ENCODE data around the gene PACS2. TPM values are rescaled to one million over a fixed set of nuclear protein-coding genes. Genes with fewer than 3 reads are reported as not detected.

PACS2 gene
- total RNA-seq, 1 experiment from 2014 or later: 57.7 TPM

DNA sequence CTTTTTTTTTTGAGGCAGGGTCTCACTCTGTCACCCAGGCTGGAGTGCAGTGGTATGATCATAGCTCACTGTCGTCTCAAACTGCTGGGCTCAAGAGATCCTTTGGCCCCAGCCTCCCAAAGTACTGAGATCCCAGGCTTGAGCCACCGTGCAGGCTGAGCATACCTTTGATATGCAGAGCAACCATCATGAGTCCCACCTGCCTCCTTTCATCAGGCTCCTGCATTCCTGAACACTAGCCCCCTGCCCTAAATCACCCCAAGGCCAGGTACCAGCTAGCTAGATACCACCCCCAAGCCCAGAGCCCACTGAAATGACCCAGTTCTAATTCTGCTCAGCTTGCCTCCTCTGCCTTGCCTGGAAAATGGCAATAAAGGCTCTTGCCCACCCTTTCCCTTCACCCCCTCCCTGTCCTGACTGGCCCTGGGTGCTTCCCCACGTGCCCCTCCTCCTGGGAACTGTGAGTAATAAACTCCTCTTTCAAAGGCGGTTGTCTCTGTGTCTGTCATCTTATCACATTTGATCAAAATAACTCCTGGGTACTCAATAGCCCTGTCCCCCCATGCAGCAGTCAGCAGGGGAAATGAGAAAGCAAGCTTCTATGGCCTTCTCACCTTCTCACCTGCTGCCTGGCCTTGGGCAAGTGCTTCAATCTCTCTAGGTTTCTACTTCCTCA is 7.4 kb upstream of the PACS2 start:
- BruUV-seq (replicated peaks): no TSS peak
- H3K4me1 Mint-ChIP-seq (ENCODE audit: insufficient read depth, unreplicated experiment): peaks cover 5% of the 10 kb centered on the region

DNA sequence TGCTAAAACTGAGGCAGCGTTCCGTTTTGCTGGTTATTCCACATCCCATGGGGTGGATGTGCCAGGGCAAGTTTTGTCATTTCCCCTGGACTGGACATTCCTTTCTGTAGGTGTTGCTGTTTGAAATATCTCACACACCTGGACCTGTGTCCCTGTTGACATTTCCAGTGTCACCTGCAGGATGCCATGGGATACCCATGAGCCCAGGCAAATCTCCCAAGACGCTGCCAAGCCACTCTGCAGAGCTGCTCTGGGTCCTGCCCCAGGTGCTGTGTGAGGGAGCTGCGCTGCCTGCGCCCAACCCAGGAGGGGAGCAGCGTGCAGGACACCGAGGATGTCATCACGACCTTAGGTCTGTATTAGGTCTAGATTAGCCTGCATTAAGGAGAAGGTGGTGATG is 5.2 kb upstream of the PACS2 start:
- no peaks in the 10 kb centered on the region for H3K27me3 Mint-ChIP-seq (ENCODE audit: insufficient read depth, unreplicated experiment)
- TF ChIP-seq, protein P1, sequence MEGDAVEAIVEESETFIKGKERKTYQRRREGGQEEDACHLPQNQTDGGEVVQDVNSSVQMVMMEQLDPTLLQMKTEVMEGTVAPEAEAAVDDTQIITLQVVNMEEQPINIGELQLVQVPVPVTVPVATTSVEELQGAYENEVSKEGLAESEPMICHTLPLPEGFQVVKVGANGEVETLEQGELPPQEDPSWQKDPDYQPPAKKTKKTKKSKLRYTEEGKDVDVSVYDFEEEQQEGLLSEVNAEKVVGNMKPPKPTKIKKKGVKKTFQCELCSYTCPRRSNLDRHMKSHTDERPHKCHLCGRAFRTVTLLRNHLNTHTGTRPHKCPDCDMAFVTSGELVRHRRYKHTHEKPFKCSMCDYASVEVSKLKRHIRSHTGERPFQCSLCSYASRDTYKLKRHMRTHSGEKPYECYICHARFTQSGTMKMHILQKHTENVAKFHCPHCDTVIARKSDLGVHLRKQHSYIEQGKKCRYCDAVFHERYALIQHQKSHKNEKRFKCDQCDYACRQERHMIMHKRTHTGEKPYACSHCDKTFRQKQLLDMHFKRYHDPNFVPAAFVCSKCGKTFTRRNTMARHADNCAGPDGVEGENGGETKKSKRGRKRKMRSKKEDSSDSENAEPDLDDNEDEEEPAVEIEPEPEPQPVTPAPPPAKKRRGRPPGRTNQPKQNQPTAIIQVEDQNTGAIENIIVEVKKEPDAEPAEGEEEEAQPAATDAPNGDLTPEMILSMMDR (IDR thresholded peaks at IDR 0.05; ENCODE audit: unreplicated experiment): no peak
- H3K9me3 Mint-ChIP-seq (ENCODE audit: unreplicated experiment): no peaks in the 10 kb centered on the region
- CTCF ChIA-PET: no interaction called here
- intact Hi-C loops (cut with micrococcal nuclease): no loop called here
- H3K27ac Mint-ChIP-seq (ENCODE audit: low read depth, unreplicated experiment): no peak overlapping the region
- POLR2A ChIA-PET: interaction anchor here (2.8 kb wide), 1 partner anchor 8 kb away, joined by 16 read pairs; the partner anchor contains the start of gene BRF1
- no peak overlapping the region for H3K4me3 Mint-ChIP-seq (ENCODE audit: unreplicated experiment)
- no peak for DNase-seq (ENCODE audit: unreplicated experiment)
- no peaks in the 10 kb centered on the region for H3K4me1 Mint-ChIP-seq (ENCODE audit: insufficient read depth, unreplicated experiment)
- BruUV-seq (replicated peaks): no TSS peak
- peaks cover 12% of the 10 kb centered on the region for H3K36me3 Mint-ChIP-seq (ENCODE audit: insufficient read depth, unreplicated experiment)

More for the DNA sequence above, 7.4 kb upstream of the PACS2 start:
- Mint-ChIP-seq H3K4me3 (ENCODE audit: unreplicated experiment) (no peak overlapping the region), H3K27me3 (ENCODE audit: insufficient read depth, unreplicated experiment) (no peaks in the 10 kb centered on the region), H3K27ac (ENCODE audit: low read depth, unreplicated experiment) (no peak overlapping the region), H3K36me3 (ENCODE audit: insufficient read depth, unreplicated experiment) (peaks cover 12% of the 10 kb centered on the region), H3K9me3 (ENCODE audit: unreplicated experiment) (no peaks in the 10 kb centered on the region)
- no peak for DNase-seq (ENCODE audit: unreplicated experiment)
- TF ChIP-seq, protein P1 (IDR thresholded peaks at IDR 0.05; ENCODE audit: unreplicated experiment): no peak
- POLR2A ChIA-PET: no interaction called here
- CTCF ChIA-PET: interaction anchor here (0.9 kb wide), 1 partner anchor 45 kb away, joined by 3 read pairs; no protein-coding TSS in a partner anchor
- intact Hi-C loops (cut with micrococcal nuclease): no loop called here

- H3K36me3 Mint-ChIP-seq (ENCODE audit: insufficient read depth, unreplicated experiment): peaks cover 13% of the 10 kb centered on the region
- H3K9me3 Mint-ChIP-seq (ENCODE audit: unreplicated experiment): no peaks in the 10 kb centered on the region
- CTCF ChIA-PET: interaction anchor here (0.5 to 1.1 kb wide), 2 partner anchors 29 to 221 kb away, joined by 3 to 5 read pairs; no protein-coding TSS in a partner anchor
- H3K4me3 Mint-ChIP-seq (ENCODE audit: unreplicated experiment): no peak overlapping the region
- intact Hi-C loops (cut with micrococcal nuclease): no loop called here
- peaks cover 6% of the 10 kb centered on the region for H3K4me1 Mint-ChIP-seq (ENCODE audit: insufficient read depth, unreplicated experiment)
- no peaks in the 10 kb centered on the region for H3K27me3 Mint-ChIP-seq (ENCODE audit: insufficient read depth, unreplicated experiment)
- TF ChIP-seq, protein P1 (IDR thresholded peaks at IDR 0.05; ENCODE audit: unreplicated experiment): no peak
- POLR2A ChIA-PET: interaction anchor here (0.5 to 2.8 kb wide), 2 partner anchors 11 to 622 kb away, joined by 3 to 16 read pairs; partner anchors contain the start of gene BRF1
- no peak overlapping the region for H3K27ac Mint-ChIP-seq (ENCODE audit: low read depth, unreplicated experiment)
- BruUV-seq (replicated peaks): no TSS peak
- DNase-seq (ENCODE audit: unreplicated experiment): no peak
Measured at GRCh38 chr14:105311838-105312237, 2.7 kb upstream of the PACS2 start.

GRCh38 chr14:105312973-105313372 is 1.6 kb upstream of the PACS2 start:
- DNase-seq (ENCODE audit: unreplicated experiment): no peak
- no TSS peak for BruUV-seq (replicated peaks)
- Mint-ChIP-seq H3K27ac (ENCODE audit: low read depth, unreplicated experiment) (no peak overlapping the region), H3K4me3 (ENCODE audit: unreplicated experiment) (peak overlapping the region; percentile 66), H3K9me3 (ENCODE audit: unreplicated experiment) (no peaks in the 10 kb centered on the region), H3K4me1 (ENCODE audit: insufficient read depth, unreplicated experiment) (peaks cover 6% of the 10 kb centered on the region), H3K36me3 (ENCODE audit: insufficient read depth, unreplicated experiment) (peaks cover 13% of the 10 kb centered on the region), H3K27me3 (ENCODE audit: insufficient read depth, unreplicated experiment) (no peaks in the 10 kb centered on the region)
- TF ChIP-seq, protein P1 (IDR thresholded peaks at IDR 0.05; ENCODE audit: unreplicated experiment): no peak
- intact Hi-C loops (cut with micrococcal nuclease): no loop called here
- CTCF ChIA-PET: no interaction called here
- POLR2A ChIA-PET: interaction anchor here (1.2 kb wide), 1 partner anchor 13 kb away, joined by 3 read pairs; no protein-coding TSS in a partner anchor
